Glutamatergic neuron (in vitro differentiated cells): ENCODE measurements around the gene TEX30. TPM values are rescaled to one million over a fixed set of nuclear protein-coding genes. Genes with fewer than 3 reads are reported as not detected.

ENCODE experiments used
- DNase-seq: peaks from one replicate; pipeline ENCODE4 v3.0.0; 2022
- H3K27ac Mint-ChIP-seq: one replicate; pipeline ENCODE4 v1.8.0; 2020; ENCODE audit warnings: mild to moderate bottlenecking, mixed read lengths, inconsistent platforms; ENCODE audit not compliant: unreplicated experiment
- H3K27me3 Mint-ChIP-seq: one replicate; pipeline ENCODE4 v1.8.0; 2020; ENCODE audit warnings: mild to moderate bottlenecking, moderate library complexity, mixed read lengths, inconsistent platforms; ENCODE audit not compliant: unreplicated experiment
- H3K36me3 Mint-ChIP-seq: one replicate; pipeline ENCODE4 v1.8.0; 2020; ENCODE audit warnings: mild to moderate bottlenecking, mixed read lengths, inconsistent platforms; ENCODE audit not compliant: unreplicated experiment
- H3K4me1 Mint-ChIP-seq: one replicate; pipeline ENCODE4 v1.8.0; 2020; ENCODE audit warnings: mild to moderate bottlenecking, low read depth, mixed read lengths, inconsistent platforms; ENCODE audit not compliant: unreplicated experiment
- H3K4me3 Mint-ChIP-seq: one replicate; pipeline ENCODE4 v1.8.0; 2020; ENCODE audit warnings: mild to moderate bottlenecking, mixed read lengths, inconsistent platforms; ENCODE audit not compliant: unreplicated experiment
- H3K9me3 Mint-ChIP-seq: one replicate; pipeline ENCODE4 v1.8.0; 2020; ENCODE audit warnings: mild to moderate bottlenecking, moderate library complexity, mixed read lengths, inconsistent platforms; ENCODE audit not compliant: unreplicated experiment
- total RNA-seq: library from RNA; stranded (reverse); fragmentation: NEBNext Ultra II Directional; extraction: Animal tissue kit (Norgen Biotek cat#: 25700); gene quantifications from one replicate; pipeline ENCODE4 v1.2.1, GENCODE V29; 2021; ENCODE audit not compliant: unreplicated experiment
- TF ChIP-seq, protein P1 (sequence below): fragments of 200-600 bp; sonication (generic); IDR thresholded peaks from one replicate; pipeline ENCODE4 v1.5.0; 2021; ENCODE audit not compliant: partially characterized antibody, unreplicated experiment

The TEX30 gene
- total RNA-seq, 1 donor from 2014 or later = 6.9 TPM

DNA sequence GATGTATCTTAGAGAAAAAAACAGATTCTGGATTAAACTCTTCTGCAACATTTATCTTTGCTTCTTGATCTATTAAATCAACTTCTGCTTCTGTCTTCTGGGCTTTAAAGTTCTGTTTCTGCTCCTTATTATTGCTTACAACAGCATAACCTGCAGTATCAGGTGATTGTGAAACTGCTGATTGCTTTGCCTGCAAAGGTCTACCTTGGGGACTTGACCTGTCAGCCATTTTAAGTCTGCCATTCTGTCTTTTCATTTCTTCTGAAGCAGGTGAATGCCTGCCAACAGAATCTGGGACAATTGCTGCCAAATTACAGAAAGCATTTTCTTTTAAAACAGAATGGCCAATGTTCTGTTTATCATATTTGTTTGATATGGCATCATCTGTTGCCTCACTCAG lies 31.1 kb downstream of the TEX30 start:
- H3K9me3 Mint-ChIP-seq = no peaks in the 10 kb centered on the region
- no peak overlapping the region for H3K4me3 Mint-ChIP-seq
- TF ChIP-seq, protein P1, sequence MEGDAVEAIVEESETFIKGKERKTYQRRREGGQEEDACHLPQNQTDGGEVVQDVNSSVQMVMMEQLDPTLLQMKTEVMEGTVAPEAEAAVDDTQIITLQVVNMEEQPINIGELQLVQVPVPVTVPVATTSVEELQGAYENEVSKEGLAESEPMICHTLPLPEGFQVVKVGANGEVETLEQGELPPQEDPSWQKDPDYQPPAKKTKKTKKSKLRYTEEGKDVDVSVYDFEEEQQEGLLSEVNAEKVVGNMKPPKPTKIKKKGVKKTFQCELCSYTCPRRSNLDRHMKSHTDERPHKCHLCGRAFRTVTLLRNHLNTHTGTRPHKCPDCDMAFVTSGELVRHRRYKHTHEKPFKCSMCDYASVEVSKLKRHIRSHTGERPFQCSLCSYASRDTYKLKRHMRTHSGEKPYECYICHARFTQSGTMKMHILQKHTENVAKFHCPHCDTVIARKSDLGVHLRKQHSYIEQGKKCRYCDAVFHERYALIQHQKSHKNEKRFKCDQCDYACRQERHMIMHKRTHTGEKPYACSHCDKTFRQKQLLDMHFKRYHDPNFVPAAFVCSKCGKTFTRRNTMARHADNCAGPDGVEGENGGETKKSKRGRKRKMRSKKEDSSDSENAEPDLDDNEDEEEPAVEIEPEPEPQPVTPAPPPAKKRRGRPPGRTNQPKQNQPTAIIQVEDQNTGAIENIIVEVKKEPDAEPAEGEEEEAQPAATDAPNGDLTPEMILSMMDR = no peak
- H3K27ac Mint-ChIP-seq = no peak overlapping the region
- DNase-seq = no peak
- H3K27me3 Mint-ChIP-seq = no peaks in the 10 kb centered on the region
- no peaks in the 10 kb centered on the region for H3K4me1 Mint-ChIP-seq
- peaks cover 7% of the 10 kb centered on the region for H3K36me3 Mint-ChIP-seq

DNA sequence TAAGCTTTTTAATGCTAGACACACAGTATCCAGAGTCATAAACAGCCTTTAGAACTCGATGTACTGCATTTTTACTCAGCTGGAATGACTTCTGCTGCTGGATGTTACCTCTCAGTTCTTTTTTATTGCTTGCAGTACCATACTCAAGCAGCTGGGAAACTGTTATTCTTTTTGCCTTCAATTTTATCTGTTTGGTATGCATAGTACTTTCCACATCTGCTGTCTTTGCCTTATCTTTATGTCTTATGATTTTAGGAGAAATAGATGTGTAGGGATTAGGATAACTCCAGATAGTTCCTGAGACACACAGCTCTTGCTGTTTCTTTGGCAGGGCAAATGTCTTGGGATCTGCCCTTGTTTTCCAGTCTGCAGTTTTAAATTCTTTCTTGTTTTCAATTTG lies 31.5 kb downstream of the TEX30 start:
- Mint-ChIP-seq H3K27me3 (no peaks in the 10 kb centered on the region), H3K36me3 (peaks cover 7% of the 10 kb centered on the region), H3K4me1 (no peaks in the 10 kb centered on the region), H3K4me3 (no peak overlapping the region), H3K9me3 (no peaks in the 10 kb centered on the region), H3K27ac (no peak overlapping the region)
- TF ChIP-seq, protein P1 = no peak
- DNase-seq = no peak

DNA sequence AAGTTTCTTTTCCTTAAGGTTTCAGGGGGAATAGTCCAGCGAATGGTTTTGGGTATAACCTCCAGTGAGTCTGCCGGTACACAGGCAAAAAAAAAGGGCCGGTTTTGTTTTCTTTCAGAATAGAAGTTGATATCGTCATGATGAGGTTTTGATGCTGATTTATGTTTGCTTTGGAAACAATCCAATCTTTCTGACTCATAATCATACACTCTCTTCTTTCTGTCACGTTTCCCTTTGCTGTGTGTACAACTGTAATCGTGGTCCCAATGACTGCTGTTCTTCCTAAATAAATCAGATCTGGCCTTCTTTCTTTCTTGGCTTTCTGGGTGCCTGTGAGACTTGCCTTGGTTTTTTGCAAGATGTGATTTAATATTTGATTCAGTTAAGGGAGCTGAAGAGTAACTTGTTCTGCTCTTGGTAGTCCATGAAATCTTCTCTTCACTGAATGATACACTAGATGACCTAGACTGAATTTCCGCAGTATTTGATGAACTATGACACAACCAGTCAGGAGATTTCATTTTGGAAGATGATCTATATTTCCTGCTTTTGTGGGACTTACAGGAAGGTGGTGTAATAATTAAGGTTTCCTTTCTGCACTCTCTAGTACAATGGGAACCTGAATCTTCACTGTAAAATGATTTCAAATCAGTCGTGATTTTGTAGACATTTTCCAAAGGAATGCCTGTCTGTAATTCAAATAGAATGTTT lies 43.9 kb downstream of the TEX30 start:
- Mint-ChIP-seq H3K27me3 (no peaks in the 10 kb centered on the region), H3K36me3 (no peaks in the 10 kb centered on the region), H3K4me3 (no peak overlapping the region), H3K4me1 (no peaks in the 10 kb centered on the region), H3K27ac (no peak overlapping the region), H3K9me3 (no peaks in the 10 kb centered on the region)
- TF ChIP-seq, protein P1 = no peak
- DNase-seq = no peak

DNA sequence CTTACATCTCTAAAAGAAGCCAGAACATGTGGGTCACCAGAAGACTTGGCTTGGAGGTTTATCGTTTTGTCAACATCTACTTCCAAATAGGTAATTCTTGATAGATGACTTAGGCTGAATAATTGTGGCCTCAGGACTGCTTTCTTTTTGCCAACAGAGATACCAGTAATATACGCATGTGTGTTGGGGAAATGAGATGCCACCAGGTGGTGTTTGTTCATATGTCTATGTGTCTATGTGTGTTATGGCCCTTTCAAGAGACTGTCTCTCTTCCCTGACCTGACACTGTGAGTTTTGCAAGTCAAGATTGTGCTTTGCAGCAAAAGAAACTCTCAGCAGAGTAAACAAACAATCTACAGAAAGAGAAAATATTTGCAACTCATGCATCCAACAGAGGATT lies 47.2 kb downstream of the TEX30 start:
- H3K9me3 Mint-ChIP-seq = no peaks in the 10 kb centered on the region
- DNase-seq = no peak
- H3K4me1 Mint-ChIP-seq = no peaks in the 10 kb centered on the region
- TF ChIP-seq, protein P1 = no peak
- H3K27me3 Mint-ChIP-seq = no peaks in the 10 kb centered on the region
- no peak overlapping the region for H3K27ac Mint-ChIP-seq
- no peaks in the 10 kb centered on the region for H3K36me3 Mint-ChIP-seq
- no peak overlapping the region for H3K4me3 Mint-ChIP-seq

DNA sequence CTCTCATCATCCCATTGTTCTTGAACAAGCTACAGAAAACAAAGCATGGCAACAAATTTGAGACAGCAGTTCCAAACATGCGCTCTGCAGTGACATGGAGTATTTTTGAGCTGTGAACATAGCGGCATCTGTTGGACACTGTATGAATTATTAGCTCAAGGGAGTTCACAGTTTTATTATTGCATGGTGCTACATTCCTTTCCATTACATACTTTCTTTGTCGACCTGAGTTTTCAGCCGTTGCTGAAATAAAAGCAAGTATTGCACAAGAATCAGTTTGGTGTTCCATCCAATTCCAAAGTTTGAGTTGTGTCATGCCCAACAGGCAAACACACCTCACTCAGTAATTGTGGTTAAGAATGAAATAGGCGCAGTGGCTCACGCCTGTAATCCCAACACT lies 48.7 kb downstream of the TEX30 start:
- DNase-seq = no peak
- Mint-ChIP-seq H3K9me3 (no peaks in the 10 kb centered on the region), H3K27ac (no peak overlapping the region), H3K27me3 (no peaks in the 10 kb centered on the region), H3K36me3 (no peaks in the 10 kb centered on the region), H3K4me3 (no peak overlapping the region), H3K4me1 (no peaks in the 10 kb centered on the region)
- TF ChIP-seq, protein P1 = no peak
